WTC11 (cell line): Measurements from ENCODE around the gene ITGB3. TPM values are rescaled to one million over a fixed set of nuclear protein-coding genes. Genes with fewer than 3 reads are reported as not detected.

ENCODE experiments used
- ATAC-seq: fragments of 200-7000 bp; cut with Tn5 transposase; 2 replicates; pipeline ENCODE4 v1.10.0; 2021; ENCODE audit warnings: mild to moderate bottlenecking, moderate library complexity
- CTCF ChIA-PET: fragments of 300-600 bp; sonication (Branson Sonifier 250); formaldehyde crosslinking; loops from one replicate; lab custom pipeline; 2021; ENCODE audit warnings: antibody characterized with exemption; lab: Charles Lee
- POLR2A ChIA-PET: fragments of 350-600 bp; sonication (Branson Sonifier 250); formaldehyde crosslinking; loops from one replicate; lab custom pipeline; 2021; ENCODE audit warnings: antibody characterized with exemption; lab: Charles Lee
- DNase-seq: peaks from one replicate; pipeline ENCODE4 v3.0.0; 2021; ENCODE audit warnings: low spot score
- H3K27ac Mint-ChIP-seq: 2 replicates; pipeline ENCODE4 v1.8.0; 2021; ENCODE audit warnings: mixed read lengths
- H3K27me3 Mint-ChIP-seq: 2 replicates; pipeline ENCODE4 v1.8.0; 2021; ENCODE audit warnings: low read depth, mild to moderate bottlenecking, moderate library complexity, mixed read lengths
- H3K36me3 Mint-ChIP-seq: 2 replicates; pipeline ENCODE4 v1.8.0; 2021; ENCODE audit warnings: mixed read lengths
- H3K4me1 Mint-ChIP-seq: 2 replicates; pipeline ENCODE4 v1.8.0; 2022; ENCODE audit warnings: mixed read lengths
- H3K4me3 Mint-ChIP-seq: 2 replicates; pipeline ENCODE4 v1.8.0; 2021; ENCODE audit warnings: mild to moderate bottlenecking, moderate library complexity, mixed read lengths
- H3K9me3 Mint-ChIP-seq: 2 replicates; pipeline ENCODE4 v1.8.0; 2021; ENCODE audit warnings: mixed read lengths
- AR ChIP-seq: fragments of 250-450 bp; sonication (Bioruptor Pico); IDR thresholded peaks from 2 replicates; pipeline ENCODE4 v1.9.0; 2021; ENCODE audit warnings: mild to moderate bottlenecking
- CREB1 ChIP-seq: sonication (generic); formaldehyde crosslinking; IDR thresholded peaks from 2 replicates; pipeline ENCODE4 v1.8.0; 2023; ENCODE audit warnings: mild to moderate bottlenecking, missing genetic modification reagents
- E2F1 ChIP-seq: sonication (generic); formaldehyde crosslinking; IDR thresholded peaks from 2 replicates; pipeline ENCODE4 v1.8.0; 2022; ENCODE audit warnings: mild to moderate bottlenecking, missing genetic modification reagents
- ETV6 ChIP-seq: sonication (generic); formaldehyde crosslinking; IDR thresholded peaks from 2 replicates; pipeline ENCODE4 v1.8.1; 2022; ENCODE audit warnings: mild to moderate bottlenecking, missing genetic modification reagents
- FOXK1 ChIP-seq: sonication (generic); formaldehyde crosslinking; IDR thresholded peaks from 2 replicates; pipeline ENCODE4 v1.8.0; 2022; ENCODE audit warnings: mild to moderate bottlenecking, moderate library complexity, missing genetic modification reagents
- GTF2I ChIP-seq: fragments of 250-450 bp; sonication (Bioruptor Pico); conservative IDR thresholded peaks from 2 replicates; pipeline ENCODE4 v1.4.0; 2021; ENCODE audit warnings: mild to moderate bottlenecking
- IRF2 ChIP-seq: sonication (generic); formaldehyde crosslinking; IDR thresholded peaks from 2 replicates; pipeline ENCODE4 v1.8.0; 2022; ENCODE audit warnings: low read depth, missing genetic modification reagents, borderline replicate concordance
- JAZF1 ChIP-seq: fragments of 250-450 bp; sonication (Bioruptor Pico); IDR thresholded peaks from 2 replicates; pipeline ENCODE4 v1.9.0; 2021; ENCODE audit warnings: moderate library complexity, mild to moderate bottlenecking, inconsistent platforms
- KAT7 ChIP-seq: sonication (generic); formaldehyde crosslinking; IDR thresholded peaks from 2 replicates; pipeline ENCODE4 v1.8.1; 2023; ENCODE audit warnings: missing genetic modification reagents, mild to moderate bottlenecking, borderline replicate concordance
- MXD4 ChIP-seq: fragments of 250-450 bp; sonication (Bioruptor Pico); IDR thresholded peaks from 2 replicates; pipeline ENCODE4 v1.8.0; 2021; ENCODE audit warnings: mild to moderate bottlenecking, moderate library complexity, borderline replicate concordance
- NR2C2 ChIP-seq: sonication (generic); formaldehyde crosslinking; IDR thresholded peaks from 2 replicates; pipeline ENCODE4 v1.8.0; 2022; ENCODE audit warnings: mild to moderate bottlenecking, missing genetic modification reagents
- PRRX2 ChIP-seq: fragments of 250-450 bp; sonication (Bioruptor Pico); IDR thresholded peaks from 2 replicates; pipeline ENCODE4 v1.8.0; 2021; ENCODE audit warnings: mild to moderate bottlenecking
- SOX15 ChIP-seq: fragments of 250-450 bp; sonication (Bioruptor Pico); IDR thresholded peaks from 2 replicates; pipeline ENCODE4 v1.9.0; 2021; ENCODE audit warnings: mild to moderate bottlenecking
- TEAD4 ChIP-seq: sonication (generic); formaldehyde crosslinking; IDR thresholded peaks from 2 replicates; pipeline ENCODE4 v1.8.0; 2022; ENCODE audit warnings: mild to moderate bottlenecking, missing genetic modification reagents
- USF1 ChIP-seq: sonication (generic); formaldehyde crosslinking; IDR thresholded peaks from 2 replicates; pipeline ENCODE4 v1.8.0; 2022; ENCODE audit warnings: mild to moderate bottlenecking, missing genetic modification reagents
- USF2 ChIP-seq: sonication (generic); formaldehyde crosslinking; IDR thresholded peaks from 2 replicates; pipeline ENCODE4 v1.8.1; 2023; ENCODE audit warnings: mild to moderate bottlenecking, missing genetic modification reagents, moderate library complexity
- ZBTB21 ChIP-seq: sonication (generic); formaldehyde crosslinking; IDR thresholded peaks from 2 replicates; pipeline ENCODE4 v1.8.1; 2023; ENCODE audit warnings: mild to moderate bottlenecking, missing genetic modification reagents, borderline replicate concordance
- ZNF121 ChIP-seq: sonication (generic); formaldehyde crosslinking; IDR thresholded peaks from 2 replicates; pipeline ENCODE4 v1.8.0; 2023; ENCODE audit warnings: missing genetic modification reagents
- ZNF232 ChIP-seq: sonication (generic); formaldehyde crosslinking; IDR thresholded peaks from 2 replicates; pipeline ENCODE4 v1.8.0; 2022; ENCODE audit warnings: mild to moderate bottlenecking, missing genetic modification reagents
- ZNF263 ChIP-seq: sonication (generic); formaldehyde crosslinking; IDR thresholded peaks from 2 replicates; pipeline ENCODE4 v1.8.1; 2022; ENCODE audit warnings: low read depth, mild to moderate bottlenecking, moderate library complexity, missing genetic modification reagents
- ZNF416 ChIP-seq: fragments of 250-450 bp; sonication (Bioruptor Pico); IDR thresholded peaks from 2 replicates; pipeline ENCODE4 v1.9.0; 2021; ENCODE audit warnings: mild to moderate bottlenecking, inconsistent platforms
- ZNF671 ChIP-seq: fragments of 250-450 bp; sonication (Bioruptor Pico); IDR thresholded peaks from 2 replicates; pipeline ENCODE4 v1.8.0; 2021; ENCODE audit warnings: mild to moderate bottlenecking
- total RNA-seq: library from RNA; stranded (reverse); gene quantifications from 3 replicates; pipeline ENCODE4 v1.2.3, GENCODE V29; 2021
- TF ChIP-seq, protein P1 (sequence below): fragments of 250-450 bp; sonication (Bioruptor Pico); IDR thresholded peaks from 2 replicates; pipeline ENCODE4 v1.9.0; 2021; ENCODE audit warnings: mild to moderate bottlenecking
- TF ChIP-seq, protein P2 (sequence below): sonication (generic); formaldehyde crosslinking; conservative IDR thresholded peaks from 2 replicates; pipeline ENCODE4 v1.8.1; 2022; ENCODE audit warnings: mild to moderate bottlenecking, missing genetic modification reagents
- TF ChIP-seq, protein P3 (sequence below): sonication (generic); formaldehyde crosslinking; IDR thresholded peaks from 2 replicates; pipeline ENCODE4 v1.8.1; 2022; ENCODE audit warnings: mild to moderate bottlenecking, missing genetic modification reagents, moderate library complexity, borderline replicate concordance

The ITGB3 gene
- total RNA-seq, 1 experiment from 2014 or later, result 0.04 TPM

DNA sequence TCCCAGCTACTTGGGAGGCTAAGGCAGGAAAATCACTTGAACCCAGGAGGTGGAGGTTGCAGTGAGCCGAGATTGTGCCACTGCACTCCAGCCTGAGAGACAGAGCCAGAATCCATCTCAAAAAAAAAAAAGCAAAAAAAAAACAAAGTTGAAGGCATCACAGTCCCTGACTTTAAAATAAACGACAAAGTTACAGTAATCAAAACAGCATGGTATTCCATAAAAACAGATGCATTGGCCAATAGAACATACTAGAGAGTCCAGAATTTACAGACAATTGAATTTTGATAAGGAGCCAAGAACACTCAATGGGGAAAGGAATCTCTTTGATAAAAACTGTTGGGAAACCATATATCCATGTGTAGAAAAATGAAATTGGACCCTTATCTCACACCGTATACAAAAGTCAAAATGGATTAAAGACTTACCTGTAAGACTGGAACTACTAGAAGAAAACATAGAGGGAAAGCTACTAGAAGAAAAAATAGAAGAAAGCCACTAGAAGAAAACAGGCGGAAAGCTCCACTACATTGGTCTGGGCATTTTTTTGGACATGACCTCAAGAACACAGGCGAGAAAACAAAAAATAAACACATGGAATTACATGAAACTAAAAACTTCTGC, 67.4 kb downstream of the ITGB3 start:
- TF ChIP-seq TEAD4 (no peak), IRF2 (CRISPR knock-in tag) (no peak), USF2 (CRISPR knock-in tag) (no peak), AR (CRISPR knock-in tag) (no peak), GTF2I (0 out of 2 replicates have a peak, but pooled peaks have one; percentile 15)
- peaks cover 11% of the 10 kb centered on the region for H3K36me3 Mint-ChIP-seq
- DNase-seq, result no peak
- peaks cover 15% of the 10 kb centered on the region for H3K4me1 Mint-ChIP-seq
- CTCF ChIA-PET, result no interaction called here
- ATAC-seq, result no peak
- peaks cover 37% of the 10 kb centered on the region for H3K27me3 Mint-ChIP-seq
- H3K27ac Mint-ChIP-seq, result no peak overlapping the region
- POLR2A ChIA-PET, result no interaction called here
- H3K9me3 Mint-ChIP-seq, result peaks cover 15% of the 10 kb centered on the region
- no peak overlapping the region for H3K4me3 Mint-ChIP-seq

DNA sequence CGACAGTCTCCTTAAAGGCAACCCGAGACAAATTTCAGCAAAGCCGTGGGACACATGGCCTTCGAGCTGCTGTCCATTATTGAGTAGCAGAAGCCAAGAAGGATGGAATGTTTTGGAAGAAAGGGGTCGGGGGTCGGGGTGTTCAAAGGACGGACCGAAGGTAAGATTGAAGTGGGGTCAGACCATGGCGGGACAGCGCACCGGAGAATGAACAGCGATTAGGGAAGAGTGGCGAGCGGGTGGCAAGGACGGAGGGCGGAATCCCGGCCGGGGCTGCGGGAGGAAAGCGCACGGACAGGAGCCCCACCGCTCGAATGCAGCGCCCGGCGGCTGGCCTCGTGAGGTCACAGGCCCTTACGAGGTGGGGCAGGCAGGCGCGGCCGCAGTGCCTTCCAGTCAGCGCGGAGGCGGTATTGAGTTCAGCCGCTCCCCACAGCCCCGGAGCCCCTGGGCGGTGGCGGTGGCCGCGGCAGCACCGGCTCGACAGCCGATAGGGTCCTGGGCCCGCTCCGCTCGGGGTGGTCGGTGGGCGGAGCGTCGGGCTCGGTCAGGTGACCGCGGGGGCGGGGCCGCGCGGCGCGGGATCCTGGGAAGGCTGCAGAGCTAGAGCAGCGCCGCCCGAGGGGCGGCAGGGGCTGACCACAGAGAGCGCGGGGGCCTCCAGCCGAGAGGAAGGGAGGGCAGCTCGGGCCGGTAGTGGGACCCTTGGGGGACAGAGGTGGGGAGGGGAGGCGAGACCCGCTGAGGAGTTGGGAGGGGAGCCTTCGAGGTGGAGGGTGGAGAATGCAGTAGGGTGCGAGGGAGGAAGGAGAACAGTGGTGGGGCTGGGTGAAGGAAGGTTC, 70.0 kb downstream of the ITGB3 start, which contains the start of gene EFCAB13:
EFCAB13 (plus strand) TSS at position 574 of the 842 bp plus-strand sequence. CDS start 4,399 bp downstream, outside the sequence.
- DNase-seq (peak; percentile 96), ATAC-seq (peak; percentile 98)
- peak within 1 kb of the TSS; percentile 94 for H3K27ac Mint-ChIP-seq
- peaks cover 15% of the 10 kb centered on the region for H3K4me1 Mint-ChIP-seq
- CTCF ChIA-PET, result interaction anchor here (0.6 to 1.5 kb wide), 6 partner anchors 8 to 381 kb away, joined by 3 to 4 read pairs (median 4); partner anchors contain the start of gene CDC27
- peak within 1 kb of the TSS; percentile 84 for H3K4me3 Mint-ChIP-seq
- POLR2A ChIA-PET, result interaction anchor here (1.2 kb wide), 1 partner anchor 326 kb away, joined by 3 read pairs; the partner anchor contains the start of gene KPNB1
- H3K27me3 Mint-ChIP-seq, result peaks cover 37% of the 10 kb centered on the region
- peaks cover 11% of the 10 kb centered on the region for H3K36me3 Mint-ChIP-seq
- peaks cover 15% of the 10 kb centered on the region for H3K9me3 Mint-ChIP-seq
- peak; percentile 93 for TF ChIP-seq USF1
- TF ChIP-seq, protein P1, sequence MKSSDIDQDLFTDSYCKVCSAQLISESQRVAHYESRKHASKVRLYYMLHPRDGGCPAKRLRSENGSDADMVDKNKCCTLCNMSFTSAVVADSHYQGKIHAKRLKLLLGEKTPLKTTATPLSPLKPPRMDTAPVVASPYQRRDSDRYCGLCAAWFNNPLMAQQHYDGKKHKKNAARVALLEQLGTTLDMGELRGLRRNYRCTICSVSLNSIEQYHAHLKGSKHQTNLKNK (CRISPR knock-in tag), result no peak
- peak; percentile 62; the same call in 1 of the 2 replicates for TF ChIP-seq ZNF121 (CRISPR knock-in tag)
- peak; percentile 96 for TF ChIP-seq ETV6 (CRISPR knock-in tag)
- peak; percentile 91 for TF ChIP-seq ZNF232 (CRISPR knock-in tag)
- peak; percentile 63; the same call in 1 of the 2 replicates for TF ChIP-seq NR2C2 (CRISPR knock-in tag)
- TF ChIP-seq ZBTB21 (CRISPR knock-in tag), result peak; percentile 89; the same call in 1 of the 2 replicates
- TF ChIP-seq, protein P2, sequence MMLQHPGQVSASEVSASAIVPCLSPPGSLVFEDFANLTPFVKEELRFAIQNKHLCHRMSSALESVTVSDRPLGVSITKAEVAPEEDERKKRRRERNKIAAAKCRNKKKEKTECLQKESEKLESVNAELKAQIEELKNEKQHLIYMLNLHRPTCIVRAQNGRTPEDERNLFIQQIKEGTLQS (CRISPR knock-in tag), result peak; percentile 75; the same call in 1 of the 2 replicates
- no peak for TF ChIP-seq MXD4 (CRISPR knock-in tag)
- peak; percentile 77 for TF ChIP-seq CREB1 (CRISPR knock-in tag)
- TF ChIP-seq ZNF671 (CRISPR knock-in tag), result no peak
- peak; percentile 95 for TF ChIP-seq E2F1 (CRISPR knock-in tag)
- TF ChIP-seq ZNF416 (CRISPR knock-in tag), result no peak
- TF ChIP-seq KAT7 (CRISPR knock-in tag), result no peak
- TF ChIP-seq PRRX2, result no peak
- peak; percentile 90 for TF ChIP-seq FOXK1 (CRISPR knock-in tag)
- 0 out of 2 replicates have a peak, but pooled peaks have one; percentile 24 for TF ChIP-seq ZNF263 (CRISPR knock-in tag)
- TF ChIP-seq JAZF1, result no peak
- TF ChIP-seq, protein P3, sequence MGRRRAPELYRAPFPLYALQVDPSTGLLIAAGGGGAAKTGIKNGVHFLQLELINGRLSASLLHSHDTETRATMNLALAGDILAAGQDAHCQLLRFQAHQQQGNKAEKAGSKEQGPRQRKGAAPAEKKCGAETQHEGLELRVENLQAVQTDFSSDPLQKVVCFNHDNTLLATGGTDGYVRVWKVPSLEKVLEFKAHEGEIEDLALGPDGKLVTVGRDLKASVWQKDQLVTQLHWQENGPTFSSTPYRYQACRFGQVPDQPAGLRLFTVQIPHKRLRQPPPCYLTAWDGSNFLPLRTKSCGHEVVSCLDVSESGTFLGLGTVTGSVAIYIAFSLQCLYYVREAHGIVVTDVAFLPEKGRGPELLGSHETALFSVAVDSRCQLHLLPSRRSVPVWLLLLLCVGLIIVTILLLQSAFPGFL, result peak; percentile 92; the same call in 1 of the 2 replicates
- peak; percentile 97 for TF ChIP-seq USF2 (CRISPR knock-in tag)
- TF ChIP-seq SOX15 (CRISPR knock-in tag), result no peak
